ENCODE results near the gene PEX14.

The PEX14 gene

DNA sequence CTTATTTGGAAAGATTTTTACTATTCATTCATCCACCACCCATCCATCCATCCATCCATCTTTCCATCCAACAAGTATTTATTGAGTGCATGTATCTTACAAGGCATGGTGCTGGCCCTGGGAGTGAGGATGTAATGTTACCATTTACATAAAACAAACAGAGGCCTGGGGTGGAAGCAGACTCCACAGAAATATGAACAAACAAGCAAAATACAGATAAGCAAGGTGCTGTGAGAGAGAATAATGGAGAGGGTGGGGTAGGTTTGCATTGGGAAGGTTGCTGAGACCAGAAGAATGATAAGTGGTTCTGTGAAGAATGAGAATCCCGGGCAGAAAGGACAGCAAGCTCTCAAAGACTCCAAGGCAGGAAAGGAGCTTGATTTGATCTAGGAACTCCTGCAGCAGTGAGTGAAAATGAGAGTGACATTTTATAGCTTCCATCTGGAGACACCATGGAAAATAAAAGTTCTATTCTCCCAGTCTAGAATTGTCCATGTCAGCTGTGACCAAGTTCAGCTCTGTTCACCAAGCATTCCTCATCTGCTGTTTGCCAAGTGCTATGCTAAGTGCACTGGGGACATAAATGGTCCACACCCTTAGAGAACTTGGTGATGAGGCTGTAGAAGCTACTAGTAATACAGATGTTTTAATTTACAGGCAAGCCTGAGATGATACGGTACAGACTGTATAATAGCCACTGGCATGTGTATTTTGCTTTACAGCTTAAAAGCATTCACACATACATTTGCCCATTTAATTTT is 75.3 kb downstream of the PEX14 start:
- DNase-seq: no peak

DNA sequence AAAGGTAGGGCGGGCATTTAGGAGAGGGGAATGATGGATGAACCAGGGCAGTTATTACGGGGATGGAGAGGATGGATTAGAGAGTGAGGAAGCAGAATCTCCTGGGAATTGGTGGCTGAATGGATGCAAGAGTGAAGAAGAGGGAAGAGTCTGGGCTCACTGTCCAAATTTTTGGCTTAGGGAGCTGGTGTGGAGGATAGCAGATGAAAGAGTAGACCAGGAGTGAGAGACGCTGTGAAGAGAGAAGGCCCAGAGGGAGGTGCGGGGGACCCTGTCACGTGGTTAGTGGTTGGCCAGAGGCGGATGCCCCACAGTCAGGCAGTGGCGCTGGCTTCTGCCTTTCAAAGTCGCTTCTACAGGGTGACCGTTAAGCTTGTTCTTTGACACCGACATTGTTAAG is 78.4 kb downstream of the PEX14 start:
- DNase-seq: peak; percentile 54

DNA sequence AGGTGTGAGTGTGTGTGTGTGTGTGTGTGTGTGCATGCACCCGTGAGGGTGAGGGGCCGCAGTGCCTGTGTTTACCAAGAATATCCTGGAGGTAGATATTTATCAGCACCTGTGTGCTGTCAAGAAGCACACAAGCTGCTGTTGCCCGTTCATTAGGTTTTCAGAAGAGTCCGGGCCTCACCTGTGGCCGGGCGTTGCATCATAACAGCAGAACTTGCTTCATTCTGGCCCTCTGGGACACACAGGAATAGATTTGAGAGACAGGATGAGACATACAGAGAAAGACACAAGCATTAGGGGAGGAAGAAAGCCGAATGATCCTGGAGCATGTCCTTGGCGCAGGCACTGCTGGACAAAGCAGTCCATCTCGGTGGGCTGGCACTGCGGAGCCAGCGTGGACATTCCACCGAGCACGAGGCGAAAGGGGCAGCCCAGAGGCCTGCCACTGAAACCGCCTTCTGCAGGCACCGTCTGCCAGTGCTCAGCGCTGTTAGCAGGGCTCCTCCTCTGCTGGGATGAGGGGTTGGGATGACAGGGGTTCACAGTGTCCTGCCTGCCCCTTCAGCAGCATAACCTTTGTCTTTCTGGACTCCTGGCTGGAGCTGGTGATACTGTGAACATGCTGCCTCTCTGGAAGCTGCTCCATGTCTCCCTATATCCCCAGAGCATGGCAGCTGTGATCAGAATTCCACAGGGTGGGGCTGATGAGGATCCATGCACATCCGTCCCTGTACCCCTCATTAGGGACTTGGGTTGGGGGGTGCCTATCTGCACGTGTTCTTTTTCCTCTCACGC is 81.1 kb downstream of the PEX14 start:
- no peak for DNase-seq

DNA sequence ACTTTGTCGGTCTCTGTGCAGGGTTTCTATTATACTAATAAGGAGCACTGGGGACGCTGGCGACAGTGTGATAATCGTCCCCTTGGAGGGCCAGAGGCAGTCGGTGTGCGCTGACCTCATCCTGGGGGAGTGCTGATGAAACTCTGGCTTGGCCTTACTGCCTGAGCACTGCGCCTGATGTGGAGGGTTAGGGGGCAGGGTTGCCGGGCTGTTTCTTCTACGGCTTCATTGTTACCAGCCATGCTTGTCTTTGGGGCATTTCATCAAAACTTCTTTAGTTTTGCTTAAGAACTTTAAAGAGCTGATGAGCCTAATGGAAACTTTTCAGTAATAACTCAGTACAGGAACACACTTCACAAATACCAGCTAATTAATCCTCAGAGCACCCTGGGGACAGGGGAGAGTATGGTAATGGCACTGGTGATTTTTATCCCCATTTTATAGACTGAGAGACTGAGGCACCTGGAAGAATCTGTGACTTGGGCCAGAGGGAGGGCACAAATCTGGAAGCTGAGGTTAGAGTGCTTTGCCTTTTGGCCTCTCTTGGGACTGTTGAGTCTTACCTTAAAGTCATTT is 81.8 kb downstream of the PEX14 start:
- no peak for DNase-seq

DNA sequence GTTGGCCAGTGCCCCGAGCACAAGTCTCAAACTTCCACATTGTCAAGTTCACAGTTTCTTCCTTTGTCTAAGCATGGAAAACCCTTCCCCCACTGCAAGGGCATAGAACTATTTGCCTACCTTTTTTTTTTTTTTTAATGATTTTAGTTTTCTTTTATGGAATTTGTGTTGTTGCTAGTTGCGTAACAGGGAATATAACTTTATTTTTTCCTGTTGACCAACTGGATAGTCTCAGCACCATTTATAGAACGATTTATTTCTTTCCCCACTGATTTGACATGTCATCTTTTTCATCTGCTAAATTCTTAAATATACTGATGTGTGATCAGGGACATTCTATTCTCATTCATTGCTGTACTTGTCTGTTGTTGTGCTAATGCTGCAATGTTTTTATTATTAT is 83.0 kb downstream of the PEX14 start:
- no peak for DNase-seq

DNA sequence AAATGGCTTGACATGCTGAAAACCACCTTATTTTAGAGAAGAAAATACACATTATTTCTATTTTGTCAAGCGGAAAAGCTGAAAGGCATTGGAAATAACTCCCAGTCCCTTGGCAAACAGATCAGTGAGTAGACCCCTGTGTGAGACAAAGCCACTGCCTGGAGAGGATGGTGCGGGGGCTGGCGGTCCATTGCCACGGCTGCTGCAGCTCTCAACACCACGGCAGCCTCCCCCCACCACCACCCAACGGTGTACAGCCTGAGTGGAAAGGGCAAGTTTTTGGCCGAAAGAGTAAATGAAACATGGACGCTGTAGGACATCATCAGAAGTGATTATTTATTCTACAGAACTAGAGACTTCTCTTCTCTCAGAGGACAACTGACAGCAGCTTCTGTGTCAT is 84.6 kb downstream of the PEX14 start:
- no peak for DNase-seq

DNA sequence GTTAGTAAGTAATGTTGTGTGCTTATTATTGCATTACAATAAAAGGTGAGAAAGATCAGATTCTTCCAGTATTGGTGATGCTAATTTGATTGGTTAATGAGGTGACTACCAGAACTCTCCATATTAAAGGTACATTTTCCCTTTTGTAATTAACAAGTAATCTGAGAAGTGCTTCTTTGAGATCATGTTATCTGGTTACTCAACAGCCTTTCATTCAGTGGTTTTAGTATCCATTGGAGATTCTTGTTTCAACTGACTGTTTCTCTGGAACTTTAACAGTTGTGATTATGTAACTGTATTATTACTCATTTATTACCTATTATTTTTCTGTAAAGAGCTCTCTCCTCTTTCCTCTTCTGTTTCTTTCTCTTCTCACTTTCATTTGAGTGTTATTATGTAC is 86.7 kb downstream of the PEX14 start:
- no peak for DNase-seq

DNA sequence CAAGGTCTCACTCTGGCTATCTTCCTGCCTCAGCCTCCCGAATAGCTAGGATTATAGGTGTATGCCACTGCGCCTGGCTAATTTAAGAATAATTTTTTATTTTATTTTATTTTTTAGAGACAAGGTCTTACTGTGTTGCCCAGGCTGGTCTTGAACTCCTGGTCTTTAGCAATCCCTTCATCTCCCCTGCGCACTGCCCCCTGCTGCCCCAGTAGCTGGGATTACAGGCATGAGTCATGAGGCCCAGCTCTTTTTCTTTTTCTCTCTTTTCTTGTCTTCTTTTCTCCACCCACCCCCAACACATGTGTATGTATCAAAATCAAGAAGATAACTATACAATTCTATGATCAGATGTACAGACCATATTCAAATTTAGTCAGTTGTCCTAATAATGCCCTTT is 87.2 kb downstream of the PEX14 start:
- DNase-seq: no peak

DNA sequence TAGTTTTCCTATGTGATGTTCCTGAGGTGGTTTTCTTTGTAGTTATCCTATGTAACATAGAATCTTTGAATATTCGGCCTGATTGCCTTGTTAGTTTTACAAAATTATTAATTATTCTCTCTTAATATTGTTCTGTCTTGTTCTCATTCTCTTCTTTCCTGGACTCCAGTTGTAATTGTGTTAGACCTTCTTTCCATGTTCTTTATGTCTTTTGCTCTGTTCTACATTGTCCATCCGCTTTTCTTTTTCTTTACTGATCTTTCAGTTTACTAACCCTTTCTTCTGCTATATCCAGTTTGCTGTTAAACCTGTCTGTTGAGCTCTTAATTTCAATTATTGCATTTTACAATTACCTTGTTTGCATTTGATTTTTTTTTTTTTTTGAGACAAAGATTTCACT is 89.3 kb downstream of the PEX14 start:
- DNase-seq: no peak

DNA sequence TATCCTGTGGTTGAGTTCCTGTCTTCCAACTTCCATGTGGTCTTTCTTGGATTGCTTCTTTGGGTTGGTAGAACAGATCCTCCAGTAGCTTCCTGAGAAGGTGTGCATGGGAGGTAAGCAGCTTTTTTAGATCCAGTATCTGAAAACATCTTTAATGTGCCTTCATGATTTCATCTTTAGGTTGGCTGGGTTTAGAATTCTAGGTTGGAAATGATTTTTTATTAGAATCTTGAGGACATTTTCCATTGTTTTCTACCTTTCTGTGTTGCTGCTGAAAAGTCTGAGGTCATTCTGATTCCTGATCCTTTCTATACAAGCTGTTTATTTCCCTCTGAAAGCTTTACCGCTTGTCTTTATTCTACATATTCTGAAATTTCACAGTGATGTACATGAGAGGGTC is 94.8 kb downstream of the PEX14 start:
- DNase-seq: no peak

DNA sequence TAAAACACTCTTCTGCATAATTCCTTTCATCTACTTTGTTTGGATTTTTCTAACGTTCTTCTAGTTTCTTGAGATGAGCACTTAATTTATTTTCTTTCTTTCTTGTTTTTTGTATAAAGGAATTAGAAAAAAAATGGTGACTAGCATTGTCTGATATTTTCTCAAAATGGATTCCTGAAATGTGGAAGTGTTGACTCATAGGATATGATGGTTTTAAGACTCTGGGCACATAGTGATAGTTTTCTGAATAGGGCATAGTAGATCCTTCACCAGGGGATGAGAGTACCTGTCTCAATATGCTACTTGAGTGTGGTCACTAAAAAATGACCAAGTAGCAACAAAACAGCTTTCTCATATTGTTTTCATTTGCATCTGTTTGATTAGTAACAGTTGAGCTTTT is 100.9 kb downstream of the PEX14 start:
- DNase-seq: no peak

DNA sequence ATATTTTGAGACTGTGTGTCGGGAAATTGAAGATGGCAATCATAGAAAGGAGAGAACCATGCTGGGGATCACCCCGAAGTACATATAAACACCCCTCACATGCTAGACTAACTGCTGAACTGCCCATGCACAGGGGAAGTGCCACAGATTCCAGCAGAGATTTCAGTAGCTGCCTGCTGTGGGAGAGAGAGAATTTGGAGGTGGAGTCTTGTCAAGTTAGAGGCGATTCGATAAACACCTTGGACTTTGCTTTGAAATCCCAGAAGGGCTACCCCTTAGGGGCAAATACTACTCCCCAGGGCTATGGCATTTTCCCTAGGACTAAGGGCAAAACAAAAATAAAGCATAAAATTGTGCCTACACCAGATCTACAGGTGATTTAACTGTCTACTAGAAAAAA is 103.3 kb downstream of the PEX14 start:
- DNase-seq: no peak

DNA sequence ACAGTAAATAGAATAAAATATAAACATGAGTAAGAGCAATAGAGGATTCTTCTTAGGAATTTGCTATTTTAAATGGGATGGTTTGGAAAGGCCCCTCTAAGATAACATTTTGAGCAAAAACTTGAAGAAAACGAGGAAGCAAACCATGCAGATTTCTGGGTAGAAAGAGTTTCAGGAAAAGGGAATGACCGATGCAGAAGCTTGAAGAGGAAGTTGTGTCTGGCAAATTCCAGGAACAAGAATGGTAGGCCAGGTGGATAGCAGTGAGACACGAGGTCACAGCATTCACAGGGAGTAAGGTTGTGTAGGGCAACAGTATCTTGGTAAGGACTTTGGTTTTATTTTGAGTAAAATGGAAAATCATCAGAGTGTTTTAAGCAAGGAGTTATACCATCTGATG is 108.9 kb downstream of the PEX14 start:
- no peak for DNase-seq

DNA sequence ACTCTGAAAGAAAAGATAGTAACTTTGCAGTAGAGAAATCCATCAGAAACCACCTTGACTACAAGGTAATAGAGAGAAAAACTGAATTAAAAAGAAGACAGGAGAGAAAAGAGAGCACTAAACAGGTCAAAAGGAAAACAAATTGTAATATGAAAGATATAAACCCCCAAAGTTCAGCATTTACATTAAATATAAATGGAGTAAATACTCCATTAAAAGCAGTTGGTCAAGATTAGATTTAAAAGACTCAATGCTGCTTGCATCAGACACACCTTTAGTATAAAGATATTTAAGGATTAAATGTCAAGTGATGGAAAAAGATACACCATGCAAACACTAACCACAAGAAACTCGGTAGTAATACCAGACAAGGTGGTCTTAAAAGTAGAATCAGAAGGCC is 110.5 kb downstream of the PEX14 start:
- no peak for DNase-seq

DNA sequence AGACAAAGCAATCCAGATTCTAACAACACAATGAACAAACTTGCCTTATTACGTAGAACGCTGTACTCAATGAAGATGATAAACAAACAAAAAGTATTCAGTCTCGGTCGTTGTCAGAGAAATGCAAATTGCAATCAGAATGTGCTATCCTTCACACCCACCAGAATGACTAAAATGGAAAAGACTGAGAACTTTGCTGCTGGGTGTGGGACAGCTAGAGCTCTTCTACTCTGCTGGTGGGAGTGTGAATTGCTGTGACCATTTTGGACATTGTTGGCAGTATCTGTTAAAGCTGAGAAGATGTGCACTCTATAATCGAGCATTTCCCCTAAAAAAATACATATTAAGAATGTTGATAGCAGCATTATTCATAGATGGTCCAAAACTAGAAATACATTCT is 111.4 kb downstream of the PEX14 start:
- no peak for DNase-seq

DNA sequence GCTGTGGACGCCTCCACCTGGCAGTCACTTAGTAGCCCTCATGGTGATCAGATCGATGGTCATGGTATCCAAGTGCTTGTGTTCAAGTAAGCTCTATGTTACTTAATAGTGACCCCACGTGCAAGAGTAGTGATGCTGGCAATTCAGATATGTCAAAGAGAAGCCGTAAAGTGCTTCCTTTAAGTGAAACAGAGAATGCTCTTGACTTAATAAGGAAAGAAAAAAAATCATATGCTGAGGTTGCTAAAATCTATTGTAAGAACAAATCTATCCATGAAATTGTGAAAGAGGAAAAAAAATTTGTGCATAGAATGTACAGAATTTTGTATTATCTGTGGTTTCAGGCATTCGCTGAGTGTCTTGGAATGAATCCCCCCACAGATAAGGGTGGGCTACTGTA is 113.9 kb downstream of the PEX14 start:
- DNase-seq: no peak

DNA sequence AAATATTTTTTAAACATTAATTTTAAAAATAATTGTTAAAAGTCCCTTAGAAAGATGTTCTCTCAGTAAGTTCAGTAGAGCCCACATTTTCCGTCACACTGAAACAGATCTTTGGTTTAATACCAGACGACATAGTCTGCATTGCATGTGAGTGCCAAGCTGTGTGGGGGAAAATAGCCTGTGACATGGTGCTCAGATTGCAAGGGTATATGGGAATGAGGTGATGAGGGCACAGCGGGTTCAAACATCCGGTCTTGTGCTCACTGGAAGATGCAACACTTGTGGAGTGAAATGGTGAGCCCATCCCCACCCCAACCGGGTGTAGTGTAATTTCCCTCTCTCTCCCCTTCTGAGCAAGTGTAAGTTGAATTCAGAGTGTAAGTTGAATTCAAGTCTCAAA is 114.3 kb downstream of the PEX14 start:
- no peak for DNase-seq

DNA sequence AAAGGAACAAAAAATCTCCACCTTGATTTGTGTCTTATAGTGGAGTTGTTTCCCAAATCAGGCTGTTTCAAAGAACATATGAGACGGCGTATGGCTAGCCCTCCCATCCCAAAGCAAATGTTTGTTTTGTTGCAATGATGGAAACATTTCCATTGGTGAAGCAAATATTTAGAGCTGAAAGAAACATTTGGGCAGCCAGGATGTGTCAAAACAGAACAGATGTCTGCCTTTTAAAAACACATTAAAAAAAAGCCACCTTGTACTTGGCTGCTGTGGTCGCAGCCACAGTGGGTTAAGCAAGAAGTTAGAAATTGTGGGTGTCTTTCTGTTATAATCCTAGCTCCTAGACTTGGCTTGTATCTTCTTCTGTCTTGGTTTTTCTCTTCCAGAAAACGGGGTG is 116.3 kb downstream of the PEX14 start:
- DNase-seq: no peak

DNA sequence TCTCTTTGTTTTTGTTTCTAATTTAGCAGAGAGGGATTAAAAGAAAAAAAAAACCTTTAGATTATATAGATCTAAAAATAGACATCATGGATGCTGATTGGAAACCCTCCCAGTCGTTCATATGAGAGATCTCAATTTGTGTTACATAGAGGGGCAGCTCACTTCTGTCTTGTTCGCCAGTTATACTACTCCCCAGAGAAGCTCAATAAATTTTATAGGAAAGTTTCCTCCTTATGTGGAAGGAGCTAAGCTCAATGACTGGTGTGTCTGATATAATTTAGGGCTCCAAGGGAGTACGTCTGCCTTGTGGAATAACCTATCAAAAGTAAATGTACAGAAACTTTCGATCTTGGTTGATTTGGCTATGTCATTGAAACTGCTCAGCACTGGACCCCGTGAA is 117.6 kb downstream of the PEX14 start:
- DNase-seq: no peak

DNA sequence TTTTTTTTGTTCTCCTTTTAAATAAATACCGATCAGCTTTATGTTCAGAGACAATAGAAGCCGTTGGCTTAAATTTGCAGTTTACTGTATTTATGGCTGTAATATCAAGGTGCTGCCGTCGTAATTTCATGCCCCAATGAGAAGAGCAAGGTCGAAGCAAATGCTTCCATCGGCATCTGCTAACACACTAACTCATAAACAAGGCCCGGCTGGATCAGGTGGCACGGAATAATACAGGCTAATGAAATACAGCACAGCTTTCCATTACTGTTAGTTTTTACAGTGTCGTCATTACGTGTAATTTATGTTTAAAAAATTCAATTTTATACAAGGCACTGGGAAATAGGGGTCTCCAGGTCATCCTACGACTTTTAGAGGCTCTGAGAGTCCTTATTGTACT is 119.0 kb downstream of the PEX14 start:
- DNase-seq: no peak

DNA sequence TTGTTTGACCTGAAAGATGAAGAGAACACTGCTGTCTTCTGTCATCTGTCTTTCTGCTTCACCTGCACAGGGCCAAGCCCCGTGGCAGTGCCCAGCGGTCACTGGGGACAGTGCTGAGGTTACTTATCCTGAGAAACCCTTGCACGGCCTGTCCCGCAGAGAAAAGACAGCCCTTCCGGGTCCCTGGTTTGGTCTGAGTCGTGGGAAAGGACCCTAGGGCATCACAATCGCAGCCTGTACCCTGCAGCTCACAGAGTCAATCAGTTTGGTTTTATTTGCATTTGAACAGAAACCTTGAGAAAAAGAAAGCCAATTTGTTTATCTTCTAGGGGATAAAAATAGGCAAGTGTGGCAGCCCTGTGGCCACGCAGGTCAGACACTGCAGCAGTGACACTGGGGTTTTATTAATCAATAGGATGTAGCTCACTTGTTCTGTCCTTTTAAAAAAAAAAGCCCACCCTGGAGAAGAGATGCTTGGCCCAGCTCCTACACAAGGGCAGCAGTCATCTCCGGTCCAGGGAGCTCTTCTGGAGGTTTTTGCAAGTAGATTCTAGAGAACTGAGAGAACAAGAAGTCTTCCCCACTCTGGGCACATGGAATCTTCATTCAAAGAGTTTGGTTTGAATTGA is 120.0 kb downstream of the PEX14 start:
- no peak for DNase-seq

DNA sequence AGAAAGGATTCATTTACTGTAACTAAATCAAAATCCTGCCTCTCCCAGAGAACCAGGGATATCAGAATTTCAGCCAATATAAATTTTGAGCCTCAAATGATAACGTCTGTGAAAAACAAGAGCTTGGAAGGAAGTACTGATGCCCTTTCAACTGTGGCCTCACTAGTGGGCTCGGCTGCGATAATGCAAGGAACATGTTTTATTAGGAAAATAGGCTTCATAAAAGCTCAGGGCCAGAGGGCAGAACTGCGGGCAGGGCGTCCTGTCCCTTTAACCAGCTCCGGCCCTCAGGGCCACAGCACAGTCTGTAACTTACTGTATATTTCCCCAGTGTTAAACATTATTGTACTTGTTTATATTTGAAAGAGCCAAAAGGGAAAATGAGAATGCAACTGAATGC is 122.0 kb downstream of the PEX14 start:
- DNase-seq: no peak

DNA sequence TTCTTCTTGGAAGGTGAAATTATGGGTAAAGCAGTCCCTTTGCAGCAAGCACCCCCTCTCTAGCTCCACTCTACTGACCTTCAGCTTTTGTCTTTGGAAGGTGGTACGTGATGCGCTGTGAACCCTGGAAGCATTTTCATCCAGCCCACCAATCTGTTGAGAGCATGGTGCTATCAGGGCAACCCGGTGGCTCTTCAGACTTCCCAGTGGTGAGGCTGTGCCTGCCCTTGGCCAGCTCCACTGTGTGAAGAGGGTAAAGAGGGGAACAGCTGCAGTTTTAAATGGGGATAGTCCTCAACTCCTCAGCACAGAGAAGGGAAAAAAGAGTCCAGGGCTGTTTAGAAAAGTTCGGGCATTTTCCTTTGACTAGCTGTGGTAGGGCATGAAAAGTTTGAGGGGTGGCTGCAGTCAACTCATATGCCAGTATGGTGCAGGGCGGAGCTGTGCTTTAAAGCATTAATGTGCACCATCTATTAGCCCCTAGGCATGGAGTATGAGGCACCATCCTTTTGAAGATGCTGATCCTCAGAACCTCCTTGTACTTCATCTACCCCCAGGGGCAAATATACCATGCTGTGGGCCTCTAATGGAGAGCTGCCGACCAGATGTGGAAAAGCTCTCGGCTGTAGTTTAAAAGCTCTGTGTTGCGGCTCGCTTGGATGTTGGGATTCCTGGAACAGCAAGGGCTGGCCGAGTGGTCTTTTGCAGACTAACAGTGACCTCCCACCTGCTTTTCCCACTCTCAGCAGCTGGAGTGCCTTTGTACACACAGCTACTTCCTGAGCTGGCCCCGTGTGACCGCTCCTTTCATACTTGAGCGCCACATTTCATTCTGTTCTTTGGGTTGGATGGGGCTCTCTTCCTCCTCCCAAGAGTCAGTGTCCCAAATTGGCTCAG is 123.0 kb downstream of the PEX14 start:
- DNase-seq: no peak
